ENCODE results near the gene GALNT5.

- no peak for TF ChIP-seq CTCF (IDR thresholded peaks at IDR 0.05; ENCODE audit: insufficient read depth, low read length, poor library complexity, severe bottlenecking)
- TF ChIP-seq EZH2phosphoT487 (conservative IDR thresholded peaks at IDR 0.05; ENCODE audit: low read length), result no peak
These were observed 3.5 kb upstream of the GALNT5 start for GRCh38 chr2:157254041-157254440.

Data from SU-DHL-6 (cell line).